T47D (cell line): ENCODE results near the gene CCM2.

Experiments used
- DNase-seq, 2 experiments: peaks; one replicate each; pipeline versions ENCODE4 v3.0.0 to v3.0.0-alpha.2; 2011 to 2012; ENCODE audit warnings: low read depth in 1 of 2, low spot score in 1 of 2
- JUND ChIP-seq: IDR thresholded peaks from 2 replicates; pipeline ENCODE4 v1.6.1; 2012; ENCODE audit warnings: low read depth
- in situ Hi-C: cut with HindIII; loops from 2 replicates; pipeline ENCODE4 v1.10.0; 2016; ENCODE audit warnings: low sequenced_read_pairs, low pct_unique_long_range_greater_than_20kb

CCM2 gene

DNA sequence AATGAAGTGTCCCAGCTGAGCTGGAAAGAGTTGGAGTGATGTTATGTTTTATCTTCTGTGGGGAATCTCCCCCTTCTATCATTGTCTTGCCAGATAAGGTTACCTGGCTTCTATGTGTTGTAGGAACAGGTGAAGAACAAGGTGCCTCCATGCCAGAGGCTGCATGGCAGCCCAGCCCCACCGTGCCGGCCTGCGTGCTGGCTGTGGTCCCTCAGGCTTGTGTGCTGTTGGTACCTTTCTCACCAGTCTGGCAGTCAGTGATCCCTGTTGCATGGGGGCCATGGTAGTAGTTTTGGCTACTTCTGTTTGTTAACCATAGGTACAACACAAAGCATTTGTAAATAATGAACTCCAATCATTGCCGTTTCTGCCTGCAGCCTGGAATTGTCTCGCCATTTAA, 37.9 kb downstream of the CCM2 start:
- TF ChIP-seq JUND: no peak
- DNase-seq: no peak
- in situ Hi-C loops: no loop called here

DNA sequence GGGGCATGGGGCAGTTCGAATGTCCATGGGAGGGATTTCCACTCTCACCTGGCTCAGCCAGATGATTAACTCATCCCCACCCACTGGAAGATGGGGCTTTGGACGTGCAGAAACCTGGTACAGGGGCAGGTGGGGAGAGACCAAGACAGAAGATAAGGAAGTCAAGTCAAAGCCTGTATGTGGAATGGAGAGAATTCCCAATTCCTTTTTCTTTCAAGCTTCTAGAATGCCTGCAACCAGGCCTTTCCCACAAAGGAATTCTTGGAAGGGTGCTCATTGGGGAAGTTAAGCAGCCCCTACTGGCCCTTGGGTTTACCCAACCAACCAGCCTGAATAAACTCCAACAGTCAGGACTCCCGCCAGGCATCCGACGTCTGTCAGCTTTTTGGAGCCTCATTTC, 39.1 kb downstream of the CCM2 start:
- TF ChIP-seq JUND: no peak
- no peak for DNase-seq
- in situ Hi-C loops: no loop called here

- in situ Hi-C loops: no loop called here
- TF ChIP-seq JUND: no peak
- DNase-seq: no peak
These were observed 44.3 kb downstream of the CCM2 start for GRCh38 chr7:45044338-45044737.

- in situ Hi-C loops: no loop called here
- TF ChIP-seq JUND: no peak
- no peak for DNase-seq
These were observed 48.7 kb downstream of the CCM2 start for GRCh38 chr7:45048748-45049147.

DNA sequence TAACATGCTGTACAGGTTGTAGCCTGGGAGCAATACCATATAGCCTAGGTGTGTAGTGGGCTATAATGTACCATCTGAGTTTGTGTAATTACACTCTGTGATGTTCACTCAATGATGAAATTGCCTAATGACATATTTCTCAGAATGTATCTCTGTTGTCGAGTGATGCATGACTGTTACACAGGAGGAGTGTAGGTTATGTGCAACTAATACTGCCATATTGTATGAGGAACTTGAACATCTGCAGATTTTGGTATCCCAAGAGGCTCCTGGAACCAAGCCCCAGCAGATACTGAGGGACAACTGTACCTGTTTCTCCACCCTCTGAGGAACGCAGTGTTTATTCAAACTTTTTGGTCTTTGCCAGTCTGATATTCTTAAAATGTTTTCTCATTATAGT, 50.2 kb downstream of the CCM2 start:
- TF ChIP-seq JUND: no peak
- no peak for DNase-seq
- in situ Hi-C loops: no loop called here

DNA sequence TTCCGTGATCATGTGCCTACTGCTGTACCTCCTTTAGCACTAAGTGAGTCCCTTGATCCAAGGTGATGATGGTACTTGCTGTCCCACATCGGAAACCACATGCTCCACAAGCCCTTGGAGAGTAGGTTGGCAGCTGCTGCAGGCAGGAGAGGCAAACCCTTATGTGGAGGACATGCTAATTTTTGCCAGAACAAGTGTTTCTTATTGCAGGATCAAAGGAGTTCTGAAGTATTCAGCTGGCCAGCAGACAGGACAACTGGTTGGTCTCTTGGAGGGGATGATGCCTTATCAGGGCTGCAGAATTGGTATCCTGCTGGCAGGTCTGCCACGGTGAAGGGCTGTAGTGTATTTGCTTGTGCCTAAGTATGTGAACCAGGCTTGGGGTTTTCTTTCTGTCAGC, 52.0 kb downstream of the CCM2 start:
- in situ Hi-C loops: no loop called here
- no peak for TF ChIP-seq JUND
- DNase-seq: no peak

GRCh38 chr7:45053401-45053800, 53.4 kb downstream of the CCM2 start:
- no peak for TF ChIP-seq JUND
- in situ Hi-C loops: no loop called here
- DNase-seq: no peak

GRCh38 chr7:45053941-45054340, 53.9 kb downstream of the CCM2 start:
- in situ Hi-C loops: no loop called here
- no peak for TF ChIP-seq JUND
- DNase-seq: no peak

DNA sequence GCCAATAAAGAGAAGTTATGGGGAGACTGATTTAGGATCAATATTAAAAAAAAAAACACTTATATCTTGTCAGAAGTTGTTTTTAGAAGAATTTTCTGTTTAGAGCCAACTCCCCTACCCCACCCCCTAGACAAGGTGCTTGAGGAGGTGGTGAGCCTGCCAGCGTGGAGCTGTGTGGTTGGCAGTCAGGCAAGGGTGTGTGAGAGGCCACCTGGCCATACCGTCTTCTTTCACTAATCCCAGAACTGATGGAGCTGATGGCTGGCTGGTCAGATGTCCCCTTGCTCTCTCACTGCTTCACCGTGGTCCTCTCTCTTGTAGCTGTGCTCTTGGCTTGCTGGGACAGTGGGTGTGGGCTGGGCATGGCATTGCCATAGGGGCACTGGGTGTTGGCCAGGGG, 54.4 kb downstream of the CCM2 start:
- in situ Hi-C loops: no loop called here
- no peak for TF ChIP-seq JUND
- no peak for DNase-seq

DNA sequence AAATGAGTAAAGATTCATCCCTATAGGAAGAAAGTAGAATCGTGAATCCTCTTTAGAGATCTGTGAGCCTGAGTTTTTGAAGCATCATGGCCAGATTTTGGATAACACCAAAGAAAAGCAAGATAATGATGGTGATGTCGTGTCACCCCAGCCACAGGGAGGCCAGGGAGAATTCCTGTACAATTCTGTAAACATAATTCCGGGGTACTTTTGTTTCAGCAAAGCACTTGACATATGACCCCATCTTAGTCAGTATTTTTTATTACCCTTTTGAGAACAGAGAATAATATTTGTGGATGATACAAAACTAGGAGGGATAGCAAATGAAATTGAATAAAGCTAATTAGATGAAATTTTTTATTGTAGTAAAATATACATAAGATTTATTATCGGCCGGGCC, 55.0 kb downstream of the CCM2 start:
- no peak for DNase-seq
- in situ Hi-C loops: no loop called here
- no peak for TF ChIP-seq JUND

DNA sequence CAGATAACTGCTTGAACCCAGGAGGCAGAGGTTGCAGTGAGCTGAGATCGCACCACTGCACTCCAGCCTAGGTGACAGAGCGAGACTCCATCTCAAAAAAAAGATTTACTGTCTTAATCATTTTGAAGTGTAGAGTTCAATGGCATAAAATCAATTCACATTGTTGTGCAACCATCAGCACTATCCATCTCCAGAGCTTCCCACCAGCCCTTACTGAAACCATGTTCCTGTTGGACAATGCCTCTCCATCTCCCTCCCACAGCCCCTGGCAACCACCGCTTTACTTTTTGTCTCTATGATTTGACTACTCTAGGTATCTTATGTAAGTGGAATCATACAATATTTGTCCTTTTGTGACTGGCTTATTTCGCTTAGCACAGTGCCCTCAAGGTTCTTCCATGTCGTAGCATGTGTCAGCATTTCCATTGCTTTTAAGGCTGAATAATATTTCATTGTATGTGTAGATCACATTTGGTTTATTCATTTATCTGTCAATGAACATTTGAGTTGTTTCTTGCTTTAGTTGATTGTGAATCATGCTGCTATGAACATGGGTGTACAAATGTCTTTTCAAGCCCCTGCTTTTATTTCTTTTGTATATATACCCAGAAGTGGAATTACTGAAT, 55.7 kb downstream of the CCM2 start:
- DNase-seq: no peak
- in situ Hi-C loops: no loop called here
- TF ChIP-seq JUND: no peak

DNA sequence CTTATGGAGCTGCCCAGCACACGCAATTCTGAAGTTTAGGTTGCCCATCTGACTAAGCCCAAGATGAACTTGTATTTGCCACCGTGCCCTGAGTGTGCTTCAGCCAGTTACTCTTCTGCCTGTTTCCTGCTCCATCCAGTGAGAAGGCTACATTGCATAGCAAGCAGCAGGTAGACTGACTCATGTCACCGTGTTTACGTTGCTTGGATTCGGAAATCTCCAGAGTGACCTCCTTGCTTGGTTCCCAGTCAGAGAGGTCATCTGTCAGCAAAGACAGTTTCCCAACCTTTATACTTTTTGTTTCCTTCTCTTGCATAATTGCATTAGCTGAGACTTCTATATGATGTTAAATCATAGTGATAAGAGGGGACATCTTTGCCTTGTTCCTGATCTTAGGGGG, 57.9 kb downstream of the CCM2 start:
- no peak for TF ChIP-seq JUND
- no peak for DNase-seq
- in situ Hi-C loops: no loop called here

- DNase-seq: no peak
- TF ChIP-seq JUND: no peak
- in situ Hi-C loops: no loop called here
These were observed 60.3 kb downstream of the CCM2 start for GRCh38 chr7:45060295-45060694.

DNA sequence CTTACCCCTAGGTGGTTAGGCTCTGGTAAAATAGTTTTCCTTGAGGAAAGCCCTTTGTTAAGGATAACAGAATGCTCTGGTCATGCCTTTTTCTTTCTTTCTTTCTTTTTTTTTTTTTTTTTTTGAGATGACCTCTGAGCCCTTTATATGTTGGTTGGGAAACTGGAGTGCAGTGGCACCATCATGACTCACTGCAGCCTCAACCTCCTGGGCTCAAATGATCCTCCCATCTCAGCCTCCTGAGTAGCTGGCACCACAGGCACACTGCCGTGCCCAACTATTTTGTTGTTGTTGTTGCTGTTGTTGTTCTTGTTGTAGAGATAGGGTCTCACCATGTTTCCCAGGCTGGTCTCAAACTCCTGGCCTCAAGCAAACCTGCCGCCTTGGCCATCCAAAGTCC, 61.4 kb downstream of the CCM2 start:
- no peak for DNase-seq
- no peak for TF ChIP-seq JUND
- in situ Hi-C loops: no loop called here

DNA sequence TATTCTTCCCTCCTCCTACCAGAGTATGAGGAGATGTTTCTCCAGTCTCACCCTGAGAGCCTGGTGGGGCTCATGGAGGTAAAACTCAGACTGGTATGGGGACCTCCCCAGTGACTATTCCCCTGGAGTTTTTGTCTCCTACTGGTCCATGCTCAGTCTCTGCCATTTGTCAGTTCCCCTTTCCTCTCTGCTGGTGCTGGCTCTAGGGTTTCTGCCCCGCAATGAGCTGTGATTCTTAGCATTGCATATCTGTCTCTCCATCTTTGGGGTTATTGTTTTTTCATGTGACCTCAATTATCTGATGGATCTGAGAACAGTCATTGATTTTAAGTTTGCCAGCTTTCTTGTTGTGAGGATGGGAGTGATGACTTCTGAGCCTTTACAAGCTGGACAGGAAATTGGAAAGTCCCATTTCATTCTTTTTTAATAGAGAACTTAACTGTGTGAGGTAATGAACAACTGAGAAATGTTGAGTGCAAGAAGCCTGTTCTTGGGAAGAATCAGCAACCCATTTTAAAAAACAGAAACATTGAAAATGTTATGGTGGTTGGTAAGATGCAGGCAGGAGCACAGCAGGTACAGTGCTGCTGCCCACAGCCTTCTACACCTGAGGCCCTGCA, 61.9 kb downstream of the CCM2 start:
- in situ Hi-C loops: no loop called here
- no peak for TF ChIP-seq JUND
- no peak for DNase-seq
